Spleen (tissue), 11 donors: ENCODE data around the gene RADIL. TPM values are rescaled to one million over a fixed set of nuclear protein-coding genes. Genes with fewer than 3 reads are reported as not detected.
A peak's percentile ranks its signal among the peaks of the same experiment; 100 is the strongest.

ENCODE experiments used
- DNase-seq: peaks from one replicate; pipeline ENCODE4 v3.0.0-alpha.2; 2020
- H3K27ac ChIP-seq, 8 donors: fragments of 200-600 bp; sonication (generic) in 7 of 8; 1 replicate in 4 of 8; 2 replicates in 4 of 8; pipeline versions ENCODE4 v1.5.0 to v1.8.0; 2016 to 2021; ENCODE audit warnings: inconsistent platforms in 4 of 8, mild to moderate bottlenecking in 4 of 8, moderate library complexity in 1 of 8
- H3K27me3 ChIP-seq, 7 donors: fragments of 200-600 bp; sonication (generic) in 6 of 7; replicated peaks in 1 of 7; 1 replicate in 4 of 7; 2 replicates in 3 of 7; pipeline versions ENCODE4 v1.5.0 to v1.8.0; 2016 to 2021; ENCODE audit warnings: inconsistent platforms in 3 of 7, mild to moderate bottlenecking in 1 of 7
- H3K36me3 ChIP-seq, 6 donors: fragments of 200-600 bp; sonication (generic) in 5 of 6; 1 replicate in 4 of 6; 2 replicates in 2 of 6; pipeline versions ENCODE4 v1.5.0 to v1.8.0; 2016 to 2021; ENCODE audit warnings: inconsistent platforms in 2 of 6
- H3K4me1 ChIP-seq, 6 donors: fragments of 200-600 bp; sonication (generic) in 5 of 6; 1 replicate in 3 of 6; 2 replicates in 3 of 6; pipeline versions ENCODE4 v1.5.0 to v1.8.0; 2016 to 2021; ENCODE audit warnings: inconsistent platforms in 3 of 6
- H3K4me3 ChIP-seq, 8 donors: fragments of 200-600 bp; sonication (generic) in 7 of 8; 1 replicate in 4 of 8; 2 replicates in 4 of 8; pipeline versions ENCODE4 v1.5.0 to v1.8.0; 2016 to 2021; ENCODE audit warnings: inconsistent platforms in 4 of 8, mild to moderate bottlenecking in 4 of 8, moderate library complexity in 2 of 8
- H3K9me3 ChIP-seq, 8 donors: fragments of 200-600 bp; sonication (generic) in 7 of 8; 1 replicate in 4 of 8; 2 replicates in 4 of 8; pipeline versions ENCODE4 v1.5.0 to v1.8.0; 2016 to 2021; ENCODE audit warnings: inconsistent platforms in 4 of 8
- CTCF ChIP-seq, 11 experiments: fragments of 200-600 bp in 7 of 11; fragments of 450-650 bp in 4 of 11; sonication (generic) in 4 of 11; IDR thresholded peaks in 8 of 11; conservative IDR thresholded peaks in 3 of 11; 1 replicate in 7 of 11; 2 replicates in 4 of 11; pipeline versions ENCODE4 v1.4.0 to v1.8.0; 2016 to 2021; ENCODE audit warnings: antibody characterized with exemption in 11 of 11, inconsistent platforms in 4 of 11, mild to moderate bottlenecking in 1 of 11
- POLR2A ChIP-seq, 3 donors: fragments of 450-650 bp; IDR thresholded peaks; one replicate each; pipeline ENCODE4 v1.5.1; 2017; ENCODE audit warnings: antibody characterized with exemption in 3 of 3, mild to moderate bottlenecking in 1 of 3
- POLR2AphosphoS5 ChIP-seq, 3 donors: sonication (generic); formaldehyde crosslinking; IDR thresholded peaks; one replicate each; pipeline ENCODE4 v1.5.1; 2017; ENCODE audit warnings: antibody characterized with exemption in 3 of 3
- WGBS, 5 donors: extraction: QIAGEN DNeasy Blood & Tissue Kit in 3 of 5; methylation state at CpG; one replicate each; pipeline versions ENCODE4 v1.1.5 to v1.1.7; 2013 to 2018; 5-methylcytosine and 5-hydroxymethylcytosine counted together
- intact Hi-C: fragments of 100-400 bp; cut with DNase I; formaldehyde crosslinking; loops from one replicate; pipeline ENCODE4 v1.15.0; 2023; ENCODE audit warnings: low total_unique reads
- polyA plus RNA-seq, 3 donors: library from polyadenylated mRNA; stranded (reverse); fragments of 200-250 nt; gene quantifications; one replicate each; pipeline ENCODE4 v1.2.1, GENCODE V29; 2013
- total RNA-seq, 7 donors: library from RNA; depleted of rRNA in 3 of 7; stranded (reverse); fragments of >200 nt in 3 of 7; fragmentation: NEBNext Ultra II Directional in 4 of 7; extraction: Animal tissue kit (Norgen Biotek cat#: 25700) in 4 of 7; gene quantifications; one replicate each; pipeline versions ENCODE4 v1.1.0 to v1.2.1, GENCODE V29; 2016 to 2021
- donor health status: healthy with polysubstance abuse.
- donor health status: DM: no; HTN: no; CAD: no; lungs with moderate emphysema.
- donor health status: DM: no; HTN: no; CAD: no.
- donor health status: Bipolar disorder and iron deficiency.
- donor health status: healthy.
- donor health status: DM: no; HTN: no; CAD: no.
- donor health status: DM: yes; HTN: yes; CAD: no.

RADIL gene
- total and polyA plus RNA-seq, 10 donors = 0.24 to 2.8 (median 1.5) TPM

DNA sequence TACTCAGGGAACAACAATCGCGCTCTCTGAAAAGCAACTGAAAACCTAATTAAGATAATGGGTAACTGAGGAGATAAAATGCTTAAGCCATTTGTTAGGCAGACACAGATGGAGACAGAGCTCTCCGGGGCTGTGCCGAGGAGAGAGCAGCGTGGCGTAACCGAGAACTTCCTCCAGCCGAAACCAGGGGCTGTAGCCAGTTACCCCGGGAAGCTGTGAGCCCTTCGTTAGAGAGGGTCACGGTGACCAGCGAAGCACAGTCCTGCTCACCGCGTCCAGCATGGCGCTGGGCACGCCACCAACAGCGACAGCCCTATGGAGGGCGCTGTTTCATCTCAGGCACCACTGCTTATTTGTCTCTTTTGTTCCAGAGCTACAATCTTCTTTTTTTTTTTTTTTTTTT is 37.8 kb downstream of the RADIL start:
- Histone ChIP-seq H3K9me3 (peaks cover 0 to 3% (median 0%) of the 10 kb centered on the region in 8 donors), H3K27me3 (peaks cover 0 to 36% (median 0%) of the 10 kb centered on the region in 7 donors), H3K36me3 (no peaks in the 10 kb centered on the region), H3K4me3 (no peak overlapping the region), H3K4me1 (peaks cover 0 to 4% (median 0%) of the 10 kb centered on the region in 6 donors), H3K27ac (no peak overlapping the region)
- 22 to 33% (median 25%) methylated on average over 18 of the region's 18 CpGs for WGBS, 5 donors
- no peak for DNase-seq
- no peak for TF ChIP-seq CTCF (IDR thresholded peaks at IDR 0.05 in 8 of 11, conservative IDR thresholded peaks at IDR 0.05 in 3 of 11)
- intact Hi-C loops = no loop called here

- TF ChIP-seq CTCF (IDR thresholded peaks at IDR 0.05 in 8 of 11, conservative IDR thresholded peaks at IDR 0.05 in 3 of 11) (no peak), POLR2A (IDR thresholded peaks at IDR 0.05) (no peak), POLR2AphosphoS5 (IDR thresholded peaks at IDR 0.05) (peak in 2 of 3 donors; percentile 41 to 49)
- Histone ChIP-seq H3K9me3 (no peaks in the 10 kb centered on the region), H3K4me3 (no peak overlapping the region), H3K36me3 (no peaks in the 10 kb centered on the region), H3K4me1 (peaks cover 0 to 4% (median 0%) of the 10 kb centered on the region in 6 donors), H3K27ac (peak overlapping the region in 2 of 8 donors; percentile 43 to 45), H3K27me3 (peaks cover 0 to 33% (median 0%) of the 10 kb centered on the region in 7 donors)
- DNase-seq = peak; percentile 63
- WGBS, 5 donors = 57 to 79% (median 70%) methylated on average over 21 to 22 of the region's 22 CpGs
- intact Hi-C loops = no loop called here
Measured at GRCh38 chr7:4842319-4843064, 41.0 kb downstream of the RADIL start.

- DNase-seq = no peak
- WGBS, 5 donors = 90 to 94% (median 93%) methylated on average over 13 of the region's 13 CpGs
- Histone ChIP-seq H3K4me1 (peaks cover 0 to 4% (median 0%) of the 10 kb centered on the region in 6 donors), H3K27ac (peak overlapping the region in 1 of 8 donors; percentile 45), H3K9me3 (no peaks in the 10 kb centered on the region), H3K27me3 (peaks cover 0 to 28% (median 0%) of the 10 kb centered on the region in 7 donors), H3K36me3 (no peaks in the 10 kb centered on the region), H3K4me3 (no peak overlapping the region)
- no peak for TF ChIP-seq POLR2AphosphoS5 (IDR thresholded peaks at IDR 0.05)
- no peak for TF ChIP-seq CTCF (IDR thresholded peaks at IDR 0.05 in 8 of 11, conservative IDR thresholded peaks at IDR 0.05 in 3 of 11)
- TF ChIP-seq POLR2A (IDR thresholded peaks at IDR 0.05) = no peak
- intact Hi-C loops = no loop called here
Measured at GRCh38 chr7:4841836-4842235, 41.7 kb downstream of the RADIL start.

DNA sequence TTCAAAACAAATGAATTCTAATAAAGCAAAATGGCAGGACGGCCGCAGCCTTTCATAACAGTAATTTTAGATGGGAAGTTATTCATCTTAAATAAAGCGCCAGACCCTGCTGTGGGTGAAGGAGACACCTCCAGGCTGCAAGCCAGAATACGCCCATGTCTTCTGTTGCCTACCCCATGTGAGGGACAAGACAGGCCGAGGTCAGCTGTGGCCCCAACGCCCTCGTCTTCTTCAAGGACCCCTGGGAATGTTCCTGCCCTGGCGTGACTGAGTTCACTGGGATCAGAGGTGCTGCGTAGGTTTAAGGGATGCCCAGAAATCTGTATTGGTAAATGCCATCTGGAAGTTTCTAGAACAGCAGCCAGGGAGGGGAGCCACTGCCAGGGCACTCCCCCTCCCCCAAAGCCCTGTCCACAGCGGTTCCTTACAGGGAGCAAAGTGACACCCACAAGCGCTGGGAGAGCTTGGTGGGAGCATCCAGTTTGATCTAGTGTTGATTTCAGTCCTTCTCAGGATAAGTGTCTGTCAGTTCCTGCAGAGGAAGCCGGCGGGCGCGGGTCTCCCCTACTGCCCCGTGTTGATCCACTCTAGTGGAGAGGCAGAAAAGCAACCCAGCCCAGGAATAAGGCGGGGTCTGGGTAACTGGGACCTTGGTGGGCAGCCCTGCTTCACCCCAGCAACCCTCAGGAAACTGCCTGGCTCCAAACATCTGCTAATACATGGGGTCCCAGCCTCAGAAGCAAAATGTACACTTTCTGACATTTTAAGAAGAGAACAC is 42.3 kb downstream of the RADIL start:
- intact Hi-C loops = no loop called here
- Histone ChIP-seq H3K27ac (no peak overlapping the region), H3K36me3 (no peaks in the 10 kb centered on the region), H3K4me3 (no peak overlapping the region), H3K9me3 (no peaks in the 10 kb centered on the region), H3K4me1 (peaks cover 0 to 4% (median 0%) of the 10 kb centered on the region in 6 donors), H3K27me3 (peaks cover 0 to 23% (median 0%) of the 10 kb centered on the region in 7 donors)
- TF ChIP-seq POLR2AphosphoS5 (IDR thresholded peaks at IDR 0.05) = no peak
- no peak for TF ChIP-seq POLR2A (IDR thresholded peaks at IDR 0.05)
- TF ChIP-seq CTCF (IDR thresholded peaks at IDR 0.05 in 8 of 11, conservative IDR thresholded peaks at IDR 0.05 in 3 of 11) = no peak
- peak; percentile 52 for DNase-seq
- WGBS, 5 donors = 82 to 92% (median 87%) methylated on average over 17 of the region's 17 CpGs
